ENCODE results near the gene ZSCAN5A.
"Not testable (repeated sequence)": the region's sequence is repeated elsewhere in the genome, so short reads cannot be mapped to it uniquely, and the experiment has no call there.

DNA sequence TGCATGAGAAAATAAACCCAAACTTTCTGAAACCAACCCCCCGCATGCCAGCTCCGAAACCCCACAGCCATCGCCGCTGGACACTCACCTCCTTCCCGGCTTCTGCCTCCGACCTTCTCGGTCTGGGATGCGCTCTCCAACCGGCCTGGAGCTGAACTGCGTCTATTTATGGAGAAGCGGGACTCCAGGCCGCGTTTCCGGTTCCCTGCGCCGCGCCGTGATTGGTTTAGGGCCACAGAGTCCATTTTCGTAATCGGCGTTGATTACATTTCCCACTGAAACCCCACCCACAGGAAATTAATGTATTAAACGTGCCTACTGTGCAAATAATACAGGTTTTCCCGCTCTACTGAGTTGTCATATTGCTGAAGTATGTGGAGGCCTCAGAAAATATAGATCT lies 117.0 kb downstream of the ZSCAN5A start, which contains the start of gene ZSCAN5B:
- not testable (repeated sequence) for TF ChIP-seq SMAD3 (CRISPR knock-in tag; IDR thresholded peaks at IDR 0.05; ENCODE audit: borderline replicate concordance); ESRRA (CRISPR knock-in tag; IDR thresholded peaks at IDR 0.05; ENCODE audit: borderline replicate concordance); ATF3 (CRISPR knock-in tag; conservative IDR thresholded peaks at IDR 0.05); KAT7 (CRISPR knock-in tag; IDR thresholded peaks at IDR 0.05; ENCODE audit: borderline replicate concordance); RORB (CRISPR knock-in tag; IDR thresholded peaks at IDR 0.05); ZNF671 (CRISPR knock-in tag; IDR thresholded peaks at IDR 0.05); NFYB (CRISPR knock-in tag; conservative IDR thresholded peaks at IDR 0.05; ENCODE audit: low read depth)

All from WTC11 (cell line).